H1 (cell line): ENCODE data around the gene ABHD17B.

Experiments used
- CBX5 ChIP-seq: fragments of 300-800, 300-1000 bp; sonication (generic); IDR thresholded peaks from 2 replicates; pipeline ENCODE4 v1.7.1; 2016; ENCODE audit warnings: antibody characterized with exemption, low read length, low read depth
- CTBP2 ChIP-seq: IDR thresholded peaks from 2 replicates; pipeline ENCODE4 v1.7.0; 2011; ENCODE audit warnings: borderline replicate concordance, mild to moderate bottlenecking, moderate library complexity, mixed read lengths, low read length; ENCODE audit not compliant: insufficient read depth, insufficient read length
- EP300 ChIP-seq, 2 experiments: IDR thresholded peaks; 1 replicate in 1 of 2; 2 replicates in 1 of 2; pipeline ENCODE4 v1.6.1; 2011 to 2012; ENCODE audit warnings: low read depth in 2 of 2, low read length in 2 of 2, mild to moderate bottlenecking in 2 of 2, borderline replicate concordance in 1 of 2, inconsistent platforms in 1 of 2, moderate library complexity in 1 of 2
- JUN ChIP-seq: IDR thresholded peaks from 2 replicates; pipeline ENCODE4 v1.6.1; 2011; ENCODE audit warnings: low read depth, mild to moderate bottlenecking, improper control_type of control experiment, low read length
- KDM5A ChIP-seq: fragments of 200-600 bp; IDR thresholded peaks from 2 replicates; pipeline ENCODE4 v1.7.1; 2012; ENCODE audit warnings: mild to moderate bottlenecking, low read length, inconsistent platforms, mixed read lengths
- POLR2A ChIP-seq, 2 experiments: IDR thresholded peaks; 1 replicate in 1 of 2; 2 replicates in 1 of 2; pipeline ENCODE4 v1.6.1; 2011; ENCODE audit warnings: low read depth in 2 of 2, low read length in 2 of 2, mild to moderate bottlenecking in 2 of 2; ENCODE audit errors: control extremely low read depth in 1 of 2
- POLR2AphosphoS5 ChIP-seq: IDR thresholded peaks from 2 replicates; pipeline ENCODE4 v1.6.1; 2011; ENCODE audit warnings: low read depth, low read length
- TF ChIP-seq, protein P1 (sequence below), 3 experiments: IDR thresholded peaks; 1 replicate in 2 of 3; 2 replicates in 1 of 3; pipeline versions ENCODE4 v1.5.1 to v1.6.1; 2011; ENCODE audit warnings: low read length in 3 of 3, mild to moderate bottlenecking in 3 of 3, inconsistent platforms in 2 of 3, low read depth in 1 of 3, moderate library complexity in 1 of 3; ENCODE audit not compliant: insufficient read depth in 1 of 3; ENCODE audit errors: control extremely low read depth in 1 of 3
- TF ChIP-seq, protein P2 (sequence below): IDR thresholded peaks from 2 replicates; pipeline ENCODE4 v1.6.1; 2011; ENCODE audit warnings: low read length, improper control_type of control experiment

DNA sequence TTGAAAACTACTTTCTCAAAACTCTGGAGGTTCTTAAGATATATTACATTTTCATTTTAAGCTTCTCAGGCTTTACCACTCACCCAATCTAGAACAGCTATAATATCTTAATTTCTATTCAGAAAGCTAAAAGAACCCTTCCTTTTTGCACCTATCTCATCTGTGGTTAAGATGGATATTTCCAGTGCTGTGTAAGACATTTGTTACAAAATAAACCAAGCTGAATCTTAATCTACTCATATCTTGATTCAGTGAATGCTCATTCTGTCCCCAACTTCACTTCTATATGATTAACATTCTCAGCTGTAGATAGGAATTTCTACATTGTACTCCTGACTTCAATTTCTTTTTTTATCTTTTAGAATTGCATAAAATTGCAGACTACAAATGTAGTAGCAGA, 15.0 kb downstream of the ABHD17B start:
- TF ChIP-seq CBX5 (no peak), JUN (no peak), POLR2A (IDR thresholded peaks at IDR 0.05; ENCODE audit: control extremely low read depth in 1 of 2, low read depth in 2 of 2, low read length in 2 of 2) (no peak), EP300 (IDR thresholded peaks at IDR 0.05; ENCODE audit: borderline replicate concordance in 1 of 2, low read depth in 2 of 2, low read length in 2 of 2) (no peak), KDM5A (no peak), POLR2AphosphoS5 (no peak), CTBP2 (no peak)
- TF ChIP-seq, protein P1, sequence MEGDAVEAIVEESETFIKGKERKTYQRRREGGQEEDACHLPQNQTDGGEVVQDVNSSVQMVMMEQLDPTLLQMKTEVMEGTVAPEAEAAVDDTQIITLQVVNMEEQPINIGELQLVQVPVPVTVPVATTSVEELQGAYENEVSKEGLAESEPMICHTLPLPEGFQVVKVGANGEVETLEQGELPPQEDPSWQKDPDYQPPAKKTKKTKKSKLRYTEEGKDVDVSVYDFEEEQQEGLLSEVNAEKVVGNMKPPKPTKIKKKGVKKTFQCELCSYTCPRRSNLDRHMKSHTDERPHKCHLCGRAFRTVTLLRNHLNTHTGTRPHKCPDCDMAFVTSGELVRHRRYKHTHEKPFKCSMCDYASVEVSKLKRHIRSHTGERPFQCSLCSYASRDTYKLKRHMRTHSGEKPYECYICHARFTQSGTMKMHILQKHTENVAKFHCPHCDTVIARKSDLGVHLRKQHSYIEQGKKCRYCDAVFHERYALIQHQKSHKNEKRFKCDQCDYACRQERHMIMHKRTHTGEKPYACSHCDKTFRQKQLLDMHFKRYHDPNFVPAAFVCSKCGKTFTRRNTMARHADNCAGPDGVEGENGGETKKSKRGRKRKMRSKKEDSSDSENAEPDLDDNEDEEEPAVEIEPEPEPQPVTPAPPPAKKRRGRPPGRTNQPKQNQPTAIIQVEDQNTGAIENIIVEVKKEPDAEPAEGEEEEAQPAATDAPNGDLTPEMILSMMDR (IDR thresholded peaks at IDR 0.05; ENCODE audit: control extremely low read depth in 1 of 3, insufficient read depth in 1 of 3, low read depth in 1 of 3, low read length in 3 of 3), result no peak
- TF ChIP-seq, protein P2, sequence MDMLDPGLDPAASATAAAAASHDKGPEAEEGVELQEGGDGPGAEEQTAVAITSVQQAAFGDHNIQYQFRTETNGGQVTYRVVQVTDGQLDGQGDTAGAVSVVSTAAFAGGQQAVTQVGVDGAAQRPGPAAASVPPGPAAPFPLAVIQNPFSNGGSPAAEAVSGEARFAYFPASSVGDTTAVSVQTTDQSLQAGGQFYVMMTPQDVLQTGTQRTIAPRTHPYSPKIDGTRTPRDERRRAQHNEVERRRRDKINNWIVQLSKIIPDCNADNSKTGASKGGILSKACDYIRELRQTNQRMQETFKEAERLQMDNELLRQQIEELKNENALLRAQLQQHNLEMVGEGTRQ, result no peak
